COLO668 (cell line): ENCODE data around the gene KRTAP10-9.
A peak's percentile ranks its signal among the peaks of the same experiment; 100 is the strongest.
"Not testable (repeated sequence)": the region's sequence is repeated elsewhere in the genome, so short reads cannot be mapped to it uniquely, and the experiment has no call there.

Source experiments
- DNase-seq: peaks from one replicate; lab custom pipeline; 2025; ENCODE audit not compliant: unreplicated experiment; lab: John Stamatoyannopoulos, UW

Gene KRTAP10-9

GRCh38 chr21:44638506-44639330, 11.8 kb downstream of the KRTAP10-9 start:
- not testable (repeated sequence) for DNase-seq

GRCh38 chr21:44639331-44639655, 12.4 kb downstream of the KRTAP10-9 start:
- no peak for DNase-seq

- no peak for DNase-seq
Observed at GRCh38 chr21:44640761-44641160, 13.9 kb downstream of the KRTAP10-9 start.

- DNase-seq: no peak
Observed at GRCh38 chr21:44643741-44644310, 16.9 kb downstream of the KRTAP10-9 start.

- DNase-seq: no peak
Observed at GRCh38 chr21:44644878-44645277, 18.0 kb downstream of the KRTAP10-9 start.

- peak; percentile 24 for DNase-seq
Observed at GRCh38 chr21:44646366-44647221, 19.7 kb downstream of the KRTAP10-9 start, which contains the start of gene KRTAP10-11. Gene KRTAP10-11 (plus strand): TSS chr21:44646414. CDS start chr21:44646459, 45 bp downstream.

GRCh38 chr21:44647222-44647552, 20.3 kb downstream of the KRTAP10-9 start:
- no peak for DNase-seq

- no peak for DNase-seq
Observed at GRCh38 chr21:44648557-44649311, 21.8 kb downstream of the KRTAP10-9 start.

- DNase-seq: no peak
Observed at GRCh38 chr21:44649521-44650100, 22.7 kb downstream of the KRTAP10-9 start.

GRCh38 chr21:44650265-44650972, 23.5 kb downstream of the KRTAP10-9 start:
- DNase-seq: no peak

GRCh38 chr21:44650973-44651675, 24.2 kb downstream of the KRTAP10-9 start:
- DNase-seq: no peak

- no peak for DNase-seq
Observed at GRCh38 chr21:44653123-44653522, 26.2 kb downstream of the KRTAP10-9 start.

GRCh38 chr21:44653656-44654575, 27.0 kb downstream of the KRTAP10-9 start:
- peak; percentile 33 for DNase-seq

GRCh38 chr21:44654576-44655175, 27.8 kb downstream of the KRTAP10-9 start, which contains the start of gene KRTAP12-4:
Gene KRTAP12-4 (minus strand): TSS chr21:44654659. CDS start chr21:44654614, 45 bp downstream.
- no peak for DNase-seq

- no peak for DNase-seq
Observed at GRCh38 chr21:44656868-44657267, 30.0 kb downstream of the KRTAP10-9 start.

GRCh38 chr21:44657635-44658540, 31.0 kb downstream of the KRTAP10-9 start, which contains the start of gene KRTAP12-3:
Gene KRTAP12-3 (plus strand): TSS chr21:44657932. CDS start chr21:44657980, 48 bp downstream.
- no peak for DNase-seq

GRCh38 chr21:44658541-44658910, 31.6 kb downstream of the KRTAP10-9 start:
- no peak for DNase-seq
